Suppressor macrophage treated with lipopolysaccharide for 1 hour (primary cell): ENCODE measurements around the gene CT47B1.
"Not testable (repeated sequence)": the region's sequence is repeated elsewhere in the genome, so short reads cannot be mapped to it uniquely, and the experiment has no call there.

Experiments
- DNase-seq, 3 donors: peaks; one replicate each; pipeline ENCODE4 v3.0.0-alpha.2; 2020 to 2022

The CT47B1 gene

DNA sequence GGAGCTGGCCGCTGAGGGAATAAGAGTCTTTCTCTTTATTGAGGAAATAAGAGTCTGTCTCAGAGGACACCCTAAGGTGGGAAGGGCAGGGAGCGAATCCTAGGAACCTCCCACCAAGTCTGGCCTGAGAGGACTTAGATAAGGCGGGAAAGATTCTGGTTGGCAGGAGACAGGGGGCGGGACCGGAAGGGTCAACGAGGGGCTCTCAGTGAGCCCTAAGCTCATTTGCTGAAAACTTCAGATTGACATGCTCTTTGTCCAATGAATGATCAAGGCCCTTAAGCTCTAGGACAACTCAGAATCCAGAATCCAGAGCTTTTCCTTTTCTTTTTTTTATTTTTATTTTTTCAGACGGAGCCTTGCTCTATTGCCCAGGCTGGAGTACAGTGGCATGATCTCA is at the start of gene CT47B1:
Gene CT47B1, minus strand, starts transcription at position 101 of the 400 bp plus-strand sequence. CDS start 196 bp downstream, outside the sequence.
- not testable (repeated sequence) for DNase-seq

DNA sequence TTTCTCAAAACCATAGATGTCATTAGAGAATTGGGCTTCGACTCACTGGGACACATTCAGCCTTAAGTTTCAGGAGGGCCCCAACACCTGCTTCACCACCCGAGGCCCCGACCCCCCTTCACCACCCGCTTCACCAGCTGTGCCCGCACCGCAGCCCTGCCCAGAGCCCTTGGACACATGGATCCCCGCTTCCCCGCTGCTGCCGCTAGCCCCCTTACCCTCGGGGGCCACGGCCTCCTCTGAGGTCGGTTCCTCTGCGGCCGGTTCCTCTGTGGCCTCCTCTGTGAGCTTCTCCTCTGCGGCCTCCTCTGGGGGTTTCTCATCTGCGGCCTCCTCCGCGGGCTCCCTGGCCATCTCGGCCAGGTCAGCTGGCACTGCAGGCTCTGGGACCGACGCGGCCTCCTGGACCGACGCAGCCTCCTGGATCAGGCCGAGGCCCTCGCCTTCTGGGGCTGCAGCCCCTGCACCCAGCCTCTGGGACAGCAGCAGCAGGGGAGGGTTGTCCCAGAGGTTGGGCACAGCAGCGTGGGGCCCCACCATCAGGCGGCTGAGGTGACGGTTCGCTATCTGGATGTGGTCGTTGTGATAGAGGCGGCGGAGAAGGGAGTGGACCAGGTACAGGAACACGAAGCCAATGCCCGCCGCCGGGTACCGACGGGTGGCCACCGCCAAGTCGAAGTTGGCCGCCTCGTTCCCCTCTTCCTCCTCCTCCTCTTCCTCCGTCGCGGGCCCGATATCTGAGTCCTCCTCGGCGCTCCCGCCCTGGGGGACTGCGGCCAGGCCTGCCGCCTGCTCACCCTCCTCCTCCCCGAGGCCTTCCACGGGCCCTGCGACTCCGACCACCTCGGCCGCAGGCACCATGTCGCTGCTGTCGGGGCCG is 748 bp downstream of the CT47B1 start:
- DNase-seq: no peak

DNA sequence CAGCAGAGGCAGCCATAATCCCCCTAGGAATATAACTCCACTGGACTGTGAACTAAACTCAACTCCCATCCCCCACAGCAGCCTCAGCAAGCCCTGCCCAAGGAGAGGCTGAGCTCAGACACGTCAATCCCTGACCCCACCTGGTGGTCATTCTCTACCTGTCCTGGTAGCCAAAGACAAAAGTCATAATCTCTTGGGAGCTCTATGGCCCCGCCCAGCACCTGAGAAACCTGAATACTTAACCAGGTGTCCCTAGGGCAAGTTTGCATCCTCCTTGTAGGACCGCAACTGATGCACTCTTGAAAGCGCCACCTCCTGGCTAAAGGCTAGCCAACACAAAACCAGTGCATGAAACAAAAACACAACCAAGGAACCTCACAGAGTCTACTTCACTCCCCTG is 18.4 kb downstream of the CT47B1 start:
- peak in 1 of 3 donors; percentile 4 for DNase-seq

DNA sequence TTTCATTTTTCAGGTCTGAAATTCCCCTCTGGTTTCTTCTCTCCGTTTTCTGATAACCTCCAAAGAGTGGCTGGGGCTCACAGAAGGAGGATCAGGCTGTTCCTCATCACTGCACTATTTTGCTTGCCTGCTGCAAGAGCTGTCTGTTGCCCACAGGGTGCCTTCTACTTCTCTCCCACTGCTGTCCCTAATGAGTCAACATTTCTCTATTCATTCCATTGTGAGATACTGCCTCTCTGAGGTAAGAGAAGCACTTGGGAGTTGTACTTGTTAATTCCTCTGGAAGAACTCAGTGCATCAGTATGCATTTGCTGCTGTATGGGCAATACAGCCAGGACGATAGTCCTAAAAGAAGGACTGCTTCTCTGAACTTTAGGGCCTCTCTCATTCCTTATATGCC is 34.8 kb downstream of the CT47B1 start:
- no peak for DNase-seq

DNA sequence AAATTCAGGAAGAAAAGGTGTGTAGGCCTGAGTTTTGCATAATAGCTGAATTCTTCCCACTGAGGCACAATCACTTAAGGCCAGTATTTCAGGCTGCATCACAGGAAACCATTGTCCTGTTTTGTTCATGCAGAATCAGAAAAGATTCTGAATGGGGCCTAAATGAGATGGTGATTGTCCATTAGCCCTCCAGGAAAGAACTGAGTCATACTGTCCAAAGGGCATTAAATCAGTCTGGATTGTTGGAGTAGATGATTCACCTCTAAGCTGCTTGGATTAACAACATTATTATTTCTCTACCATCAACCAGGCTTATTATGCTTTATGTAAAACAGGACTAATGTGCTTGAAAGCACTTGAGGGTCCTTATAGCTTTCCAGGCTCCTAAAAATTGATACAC is 36.2 kb downstream of the CT47B1 start:
- DNase-seq: no peak

DNA sequence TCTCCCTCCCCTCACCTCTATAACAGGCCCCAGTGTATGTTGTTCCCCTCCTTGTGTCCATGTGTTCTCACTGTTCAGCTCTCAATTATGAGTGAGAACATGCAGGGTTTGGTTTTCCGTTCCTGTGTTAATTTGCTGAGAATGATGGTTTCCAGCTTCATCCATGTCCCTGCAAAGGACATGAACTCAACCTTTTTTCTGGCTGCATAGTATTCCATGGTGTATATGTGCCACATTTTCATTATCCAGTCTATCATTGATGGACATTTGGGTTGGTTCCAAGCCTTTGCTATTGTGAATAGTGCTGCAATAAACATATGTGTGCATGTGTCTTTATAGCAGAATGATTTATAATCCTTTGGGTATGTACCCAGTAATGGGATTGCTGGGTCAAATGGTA is 48.5 kb downstream of the CT47B1 start:
- not testable (repeated sequence) for DNase-seq

DNA sequence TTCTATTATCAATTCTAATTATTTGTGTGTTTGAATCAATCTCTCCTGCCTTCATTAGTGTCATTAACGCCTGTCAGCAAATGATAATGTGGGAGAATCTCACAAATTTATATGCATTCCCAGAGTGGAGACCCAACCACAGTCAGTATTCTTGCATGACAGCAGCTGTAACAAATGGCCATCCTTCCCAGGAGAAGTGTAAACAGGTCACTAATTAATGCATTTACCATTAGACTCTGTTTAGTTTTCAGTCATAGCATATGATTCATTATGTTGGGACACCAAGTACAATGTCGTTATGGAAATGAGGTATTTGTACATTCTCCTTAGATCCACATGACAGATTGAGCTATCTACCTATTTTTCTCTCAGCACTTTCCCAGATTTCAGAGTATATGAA is 50.5 kb downstream of the CT47B1 start:
- no peak for DNase-seq

DNA sequence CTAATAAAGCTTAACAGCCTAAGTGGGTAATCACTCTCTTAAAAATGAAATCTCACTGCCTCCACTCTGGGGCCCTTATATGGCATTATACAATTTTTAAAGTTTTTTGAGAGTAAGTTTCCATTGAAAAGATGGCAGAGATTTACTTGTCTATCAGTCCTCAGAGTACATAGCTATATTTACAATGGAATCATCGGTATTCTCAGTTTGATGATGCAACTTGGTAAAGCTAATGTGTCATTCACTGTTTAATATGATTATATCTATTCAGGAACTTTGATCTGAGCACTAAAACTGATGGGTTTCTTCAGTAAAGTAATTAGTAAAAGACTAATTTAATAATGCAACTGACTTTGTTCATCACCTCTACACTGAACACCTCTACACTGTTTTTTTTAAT is 51.6 kb downstream of the CT47B1 start:
- DNase-seq: no peak

DNA sequence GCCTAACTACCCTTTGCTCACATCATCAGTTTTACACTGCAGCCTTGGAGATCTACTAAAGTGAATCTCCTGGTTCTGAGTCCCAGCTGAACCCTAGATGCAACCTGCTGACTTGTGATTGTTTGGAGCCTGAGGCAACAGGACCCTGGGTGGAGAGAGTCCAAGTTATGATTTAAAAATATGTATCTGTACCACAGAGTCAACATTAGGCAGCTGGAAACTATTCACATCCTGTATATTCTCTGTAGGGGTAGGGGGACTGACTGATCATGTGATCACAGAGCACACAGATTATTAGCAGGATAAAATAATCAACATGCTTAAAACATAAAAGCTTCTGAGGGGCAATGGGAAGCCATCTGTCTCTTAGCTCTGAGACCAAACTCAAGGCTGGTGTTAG is 52.1 kb downstream of the CT47B1 start:
- no peak for DNase-seq
